MM.1S (cell line): ENCODE results near the gene RAB6D.
"Not testable (repeated sequence)": the region's sequence is repeated elsewhere in the genome, so short reads cannot be mapped to it uniquely, and the experiment has no call there.

Experiments used
- EZH2 ChIP-seq: fragments of 300-600 bp; sonication (generic); optimal IDR thresholded peaks from 2 replicates; pipeline ENCODE3; 2017; ENCODE audit warnings: low read depth, mild to moderate bottlenecking, antibody characterized with exemption, low read length, mixed read lengths
- EZH2phosphoT487 ChIP-seq: fragments of 300-600 bp; sonication (generic); IDR thresholded peaks from 2 replicates; pipeline ENCODE4 v1.6.1; 2018; ENCODE audit warnings: antibody characterized with exemption, low read length
- TF ChIP-seq, protein P1 (sequence below): fragments of 300-600 bp; sonication (generic); IDR thresholded peaks from 2 replicates; pipeline ENCODE4 v1.5.1; 2016; ENCODE audit warnings: antibody characterized with exemption, low read length, mixed read lengths

GRCh38 chr2:131391953-131392352 lies 28.0 kb upstream of the RAB6D start:
- not testable (repeated sequence) for TF ChIP-seq EZH2, EZH2phosphoT487
- TF ChIP-seq, protein P1, sequence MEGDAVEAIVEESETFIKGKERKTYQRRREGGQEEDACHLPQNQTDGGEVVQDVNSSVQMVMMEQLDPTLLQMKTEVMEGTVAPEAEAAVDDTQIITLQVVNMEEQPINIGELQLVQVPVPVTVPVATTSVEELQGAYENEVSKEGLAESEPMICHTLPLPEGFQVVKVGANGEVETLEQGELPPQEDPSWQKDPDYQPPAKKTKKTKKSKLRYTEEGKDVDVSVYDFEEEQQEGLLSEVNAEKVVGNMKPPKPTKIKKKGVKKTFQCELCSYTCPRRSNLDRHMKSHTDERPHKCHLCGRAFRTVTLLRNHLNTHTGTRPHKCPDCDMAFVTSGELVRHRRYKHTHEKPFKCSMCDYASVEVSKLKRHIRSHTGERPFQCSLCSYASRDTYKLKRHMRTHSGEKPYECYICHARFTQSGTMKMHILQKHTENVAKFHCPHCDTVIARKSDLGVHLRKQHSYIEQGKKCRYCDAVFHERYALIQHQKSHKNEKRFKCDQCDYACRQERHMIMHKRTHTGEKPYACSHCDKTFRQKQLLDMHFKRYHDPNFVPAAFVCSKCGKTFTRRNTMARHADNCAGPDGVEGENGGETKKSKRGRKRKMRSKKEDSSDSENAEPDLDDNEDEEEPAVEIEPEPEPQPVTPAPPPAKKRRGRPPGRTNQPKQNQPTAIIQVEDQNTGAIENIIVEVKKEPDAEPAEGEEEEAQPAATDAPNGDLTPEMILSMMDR: not testable (repeated sequence)
